Keratinocyte (primary cell): ENCODE data around the gene TMPRSS6. TPM values are rescaled to one million over a fixed set of nuclear protein-coding genes. Genes with fewer than 3 reads are reported as not detected.

Experiments used
- DNase-seq: peaks from one replicate; pipeline ENCODE4 v3.0.0-alpha.2; 2011; ENCODE audit warnings: low read depth, missing footprints, low spot score
- FAIRE-seq: peaks from 2 replicates; lab custom pipeline; 2011; peaks lifted over from hg19 to GRCh38; lab: Jason Lieb, UNC
- H2AFZ ChIP-seq: 2 replicates; pipeline ENCODE4 v1.6.0; 2012; ENCODE audit warnings: low read length, control low read depth, inconsistent platforms; ENCODE audit not compliant: control insufficient read depth
- H3K27ac ChIP-seq: 2 replicates; pipeline ENCODE4 v1.5.1; 2011; ENCODE audit warnings: low read length; ENCODE audit not compliant: control insufficient read depth, insufficient read depth
- H3K27me3 ChIP-seq: 3 replicates; pipeline ENCODE4 v1.6.0; 2011; ENCODE audit warnings: low read length; ENCODE audit not compliant: control insufficient read depth, insufficient read depth; ENCODE audit errors: extremely low read depth
- H3K36me3 ChIP-seq, 2 experiments: 2 replicates in 1 of 2; 3 replicates in 1 of 2; pipeline ENCODE4 v1.5.1; 2011; ENCODE audit warnings: low read length in 2 of 2, mild to moderate bottlenecking in 1 of 2; ENCODE audit not compliant: control insufficient read depth in 2 of 2, insufficient read depth in 2 of 2; ENCODE audit errors: extremely low read depth in 1 of 2
- H3K4me1 ChIP-seq: 3 replicates; pipeline ENCODE4 v1.5.1; 2011; ENCODE audit warnings: low read length; ENCODE audit not compliant: control insufficient read depth, insufficient read depth; ENCODE audit errors: extremely low read depth
- H3K4me2 ChIP-seq: 3 replicates; pipeline ENCODE4 v1.6.0; 2011; ENCODE audit warnings: low read depth, low read length; ENCODE audit not compliant: control insufficient read depth, insufficient read depth; ENCODE audit errors: extremely low read depth
- H3K4me3 ChIP-seq, 3 experiments: fragments of 200-600 bp in 1 of 3; sonication (generic) in 1 of 3; 2 replicates in 2 of 3; 3 replicates in 1 of 3; pipeline ENCODE4 v1.5.1; 2011 to 2016; ENCODE audit warnings: low read length in 3 of 3, mild to moderate bottlenecking in 3 of 3, control low read depth in 2 of 3, inconsistent platforms in 1 of 3, low read depth in 1 of 3, mixed read lengths in 1 of 3, mixed run types in 1 of 3, moderate library complexity in 1 of 3; ENCODE audit not compliant: control insufficient read depth in 2 of 3, insufficient read depth in 2 of 3; ENCODE audit errors: extremely low read depth in 1 of 3
- H3K79me2 ChIP-seq: 2 replicates; pipeline ENCODE4 v1.6.0; 2012; ENCODE audit warnings: low read length; ENCODE audit not compliant: control insufficient read depth, insufficient read depth
- H3K9ac ChIP-seq: 3 replicates; pipeline ENCODE4 v1.6.0; 2011; ENCODE audit warnings: low read length; ENCODE audit not compliant: control insufficient read depth, insufficient read depth; ENCODE audit errors: extremely low read depth
- H3K9me1 ChIP-seq: 3 replicates; pipeline ENCODE4 v1.6.0; 2011; ENCODE audit warnings: low read length; ENCODE audit not compliant: control insufficient read depth, insufficient read depth; ENCODE audit errors: extremely low read depth
- H3K9me3 ChIP-seq: 2 replicates; pipeline ENCODE4 v1.5.1; 2012; ENCODE audit warnings: low read depth, low read length; ENCODE audit not compliant: control insufficient read depth
- H4K20me1 ChIP-seq: 3 replicates; pipeline ENCODE4 v1.6.0; 2011; ENCODE audit warnings: low read length; ENCODE audit not compliant: control insufficient read depth, insufficient read depth; ENCODE audit errors: extremely low read depth
- EZH2 ChIP-seq: IDR thresholded peaks from one replicate; pipeline ENCODE4 v1.6.1; 2012; ENCODE audit warnings: inconsistent platforms, mild to moderate bottlenecking, low read length, moderate library complexity
- dilution Hi-C: fragments of 300-500 bp; cut with MboI; formaldehyde crosslinking; loops from one replicate; pipeline ENCODE4 v1.7.0; 2020; ENCODE audit warnings: low sequenced_read_pairs; ENCODE audit not compliant: extremely low pct_ligation_motif_present
- polyA plus RNA-seq, 5 experiments: library from polyadenylated mRNA; depleted of rRNA in 3 of 5; stranded (reverse) in 3 of 5; stranded (forward) in 1 of 5; unstranded in 1 of 5; fragments of >200 nt; gene quantifications; 1 replicate in 1 of 5; 2 replicates in 3 of 5; 3 replicates in 1 of 5; pipeline versions ENCODE4 v1.2.1 to v1.2.3, GENCODE V29; 2011 to 2012; ENCODE audit warnings: missing spikeins in 2 of 5, low read depth in 1 of 5, low replicate concordance in 1 of 5
- TF ChIP-seq, protein P1 (sequence below), 3 experiments: IDR thresholded peaks in 1 of 3; conservative IDR thresholded peaks in 1 of 3; optimal IDR thresholded peaks in 1 of 3; 2 replicates in 2 of 3; 3 replicates in 1 of 3; pipeline versions ENCODE3 to v1.5.1; 2011; ENCODE audit warnings: low read length in 3 of 3, mild to moderate bottlenecking in 3 of 3, moderate library complexity in 2 of 3, control low read depth in 1 of 3, inconsistent platforms in 1 of 3; ENCODE audit not compliant: insufficient read depth in 2 of 3; ENCODE audit errors: extremely low read depth in 1 of 3

Gene TMPRSS6
- polyA plus RNA-seq, 1 donor (not counting 4 experiments of a cell fraction or from before 2014, with no cell fraction given), result not detected

DNA sequence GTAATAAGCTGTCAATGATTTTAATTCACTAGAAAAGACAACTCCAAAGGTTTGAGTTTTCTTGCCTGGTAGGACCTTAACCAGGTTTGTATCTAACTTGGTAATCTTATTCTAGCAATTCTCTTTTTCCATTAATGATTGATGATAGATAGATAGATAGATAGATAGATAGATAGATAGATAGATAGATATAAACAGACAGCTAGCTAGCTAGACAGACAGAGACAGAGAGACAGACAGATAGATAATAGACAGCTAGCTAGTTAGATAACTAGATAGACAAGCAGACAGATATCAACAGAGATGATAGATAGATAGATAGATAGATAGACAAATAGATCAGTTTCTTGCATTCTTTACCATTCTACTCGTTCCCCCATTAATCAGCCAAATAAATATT lies 15.3 kb downstream of the TMPRSS6 start:
- Histone ChIP-seq H3K9ac (no peak overlapping the region), H3K36me3 (no peaks in the 10 kb centered on the region), H3K4me1 (no peaks in the 10 kb centered on the region), H3K4me2 (no peak overlapping the region), H2AFZ (no peak overlapping the region), H3K4me3 (no peak overlapping the region), H3K9me1 (no peaks in the 10 kb centered on the region), H4K20me1 (no peaks in the 10 kb centered on the region), H3K27me3 (peaks cover 9% of the 10 kb centered on the region), H3K79me2 (no peaks in the 10 kb centered on the region), H3K27ac (no peak overlapping the region), H3K9me3 (no peaks in the 10 kb centered on the region)
- dilution Hi-C loops, result no loop called here
- no peak for FAIRE-seq
- TF ChIP-seq, protein P1, sequence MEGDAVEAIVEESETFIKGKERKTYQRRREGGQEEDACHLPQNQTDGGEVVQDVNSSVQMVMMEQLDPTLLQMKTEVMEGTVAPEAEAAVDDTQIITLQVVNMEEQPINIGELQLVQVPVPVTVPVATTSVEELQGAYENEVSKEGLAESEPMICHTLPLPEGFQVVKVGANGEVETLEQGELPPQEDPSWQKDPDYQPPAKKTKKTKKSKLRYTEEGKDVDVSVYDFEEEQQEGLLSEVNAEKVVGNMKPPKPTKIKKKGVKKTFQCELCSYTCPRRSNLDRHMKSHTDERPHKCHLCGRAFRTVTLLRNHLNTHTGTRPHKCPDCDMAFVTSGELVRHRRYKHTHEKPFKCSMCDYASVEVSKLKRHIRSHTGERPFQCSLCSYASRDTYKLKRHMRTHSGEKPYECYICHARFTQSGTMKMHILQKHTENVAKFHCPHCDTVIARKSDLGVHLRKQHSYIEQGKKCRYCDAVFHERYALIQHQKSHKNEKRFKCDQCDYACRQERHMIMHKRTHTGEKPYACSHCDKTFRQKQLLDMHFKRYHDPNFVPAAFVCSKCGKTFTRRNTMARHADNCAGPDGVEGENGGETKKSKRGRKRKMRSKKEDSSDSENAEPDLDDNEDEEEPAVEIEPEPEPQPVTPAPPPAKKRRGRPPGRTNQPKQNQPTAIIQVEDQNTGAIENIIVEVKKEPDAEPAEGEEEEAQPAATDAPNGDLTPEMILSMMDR (optimal IDR thresholded peaks at IDR 0.05 in 1 of 3, IDR thresholded peaks at IDR 0.05 in 1 of 3, conservative IDR thresholded peaks at IDR 0.05 in 1 of 3; ENCODE audit: extremely low read depth in 1 of 3, insufficient read depth in 2 of 3, low read length in 3 of 3), result no peak
- no peak for TF ChIP-seq EZH2
- DNase-seq, result no peak

DNA sequence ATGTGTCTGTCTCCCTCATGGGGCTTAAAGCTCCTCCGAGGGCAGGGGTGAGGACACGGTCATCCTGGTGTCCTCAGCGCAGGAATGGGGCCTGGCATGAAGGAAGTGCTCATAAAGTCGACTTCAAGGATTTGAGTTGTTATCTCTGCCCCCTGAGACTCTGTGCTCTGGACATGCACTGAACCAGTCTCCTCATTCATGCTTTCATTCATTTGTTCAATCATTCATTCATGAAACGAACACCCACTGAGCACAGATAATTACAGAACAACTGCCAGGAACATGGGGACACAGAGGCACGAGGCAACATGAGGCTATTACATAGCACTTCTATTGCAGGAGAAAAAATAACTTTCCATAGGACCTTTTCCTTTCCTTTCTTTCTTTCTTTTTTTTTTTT lies 16.5 kb downstream of the TMPRSS6 start:
- dilution Hi-C loops, result no loop called here
- Histone ChIP-seq H3K9me1 (no peaks in the 10 kb centered on the region), H2AFZ (no peak overlapping the region), H3K36me3 (no peaks in the 10 kb centered on the region), H3K9me3 (no peaks in the 10 kb centered on the region), H3K4me2 (no peak overlapping the region), H3K79me2 (no peaks in the 10 kb centered on the region), H3K4me1 (peaks cover 2% of the 10 kb centered on the region), H3K27ac (no peak overlapping the region), H4K20me1 (no peaks in the 10 kb centered on the region), H3K27me3 (peaks cover 9% of the 10 kb centered on the region), H3K9ac (no peak overlapping the region), H3K4me3 (no peak overlapping the region)
- no peak for DNase-seq
- FAIRE-seq, result no peak
- TF ChIP-seq, protein P1 (optimal IDR thresholded peaks at IDR 0.05 in 1 of 3, IDR thresholded peaks at IDR 0.05 in 1 of 3, conservative IDR thresholded peaks at IDR 0.05 in 1 of 3; ENCODE audit: extremely low read depth in 1 of 3, insufficient read depth in 2 of 3, low read length in 3 of 3), result no peak
- TF ChIP-seq EZH2, result no peak
